HG03442 (cell line): ENCODE data around the gene PLXNB3.

ENCODE experiments used
- ATAC-seq: cut with Tn5 transposase; IDR thresholded peaks from one replicate; pipeline ENCODE4 v1.9.1; 2021; ENCODE audit warnings: mild to moderate bottlenecking, moderate library complexity; ENCODE audit not compliant: unreplicated experiment

Gene PLXNB3

DNA sequence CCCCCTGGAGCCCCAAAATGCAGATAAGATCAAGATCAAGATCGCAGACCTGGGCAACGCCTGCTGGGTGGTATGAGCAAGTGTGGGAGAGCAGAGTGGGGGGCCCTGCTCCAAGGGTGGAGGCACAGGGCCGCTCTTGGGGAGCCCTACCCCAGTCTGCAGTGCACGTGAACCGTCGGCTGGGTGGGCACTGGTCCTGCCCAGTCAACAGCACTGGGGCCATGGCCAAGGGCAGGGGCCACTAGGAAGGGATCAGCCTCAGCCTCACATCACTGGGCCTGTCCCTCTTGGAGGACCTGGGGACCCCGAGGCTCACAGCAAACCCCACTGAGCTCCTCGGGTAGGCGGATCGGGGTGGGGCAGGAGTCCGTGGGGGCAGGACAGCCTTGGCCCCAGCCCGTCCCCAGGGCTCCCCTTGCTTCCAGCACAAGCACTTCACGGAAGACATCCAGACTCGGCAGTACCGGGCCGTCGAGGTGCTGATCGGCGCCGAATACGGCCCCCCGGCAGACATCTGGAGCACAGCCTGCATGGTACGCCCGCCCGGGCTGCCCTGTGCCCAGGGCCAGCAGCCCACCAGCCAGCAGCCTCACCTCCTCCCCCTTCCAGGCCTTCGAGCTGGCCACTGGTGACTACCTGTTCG lies 20.4 kb downstream of the PLXNB3 start:
- ATAC-seq, result no peak

DNA sequence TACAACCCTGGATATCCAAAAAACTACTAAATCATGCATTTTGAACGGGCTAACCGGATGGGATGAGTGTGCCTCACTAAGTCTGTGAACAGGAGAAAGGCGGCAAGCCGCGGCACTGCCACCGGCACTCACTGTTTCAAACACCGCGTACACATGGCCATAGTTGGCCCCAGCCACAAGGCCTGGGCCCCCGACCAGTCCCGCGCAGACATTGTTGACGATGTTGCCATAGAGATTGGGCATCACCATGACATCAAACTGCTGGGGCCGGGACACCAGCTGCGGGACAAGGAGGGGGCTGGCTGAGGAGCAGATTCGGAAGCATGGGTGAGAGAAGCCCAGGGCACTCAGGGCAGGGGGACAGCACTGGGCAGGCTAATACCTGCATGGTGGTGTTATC lies 22.6 kb downstream of the PLXNB3 start:
- ATAC-seq, result no peak

DNA sequence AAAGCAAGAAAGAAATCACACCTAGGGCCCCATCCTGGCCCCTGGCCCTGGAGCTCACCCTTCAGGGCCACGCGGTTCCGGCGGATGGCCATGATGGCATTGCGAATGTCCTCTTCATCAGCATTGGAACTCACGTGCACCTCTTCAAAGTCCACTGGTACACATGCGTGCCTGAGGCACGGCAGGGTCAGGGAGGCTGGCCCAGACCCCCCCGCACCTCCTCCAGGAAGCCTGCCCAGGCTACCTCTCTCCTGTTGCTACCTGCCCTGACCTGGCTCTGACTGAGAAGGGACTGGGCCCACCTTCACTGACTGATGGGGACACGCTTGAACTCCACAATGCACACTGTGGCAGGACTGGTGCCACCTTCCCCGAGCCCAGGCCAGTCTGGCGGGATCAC lies 25.6 kb downstream of the PLXNB3 start:
- no peak for ATAC-seq

DNA sequence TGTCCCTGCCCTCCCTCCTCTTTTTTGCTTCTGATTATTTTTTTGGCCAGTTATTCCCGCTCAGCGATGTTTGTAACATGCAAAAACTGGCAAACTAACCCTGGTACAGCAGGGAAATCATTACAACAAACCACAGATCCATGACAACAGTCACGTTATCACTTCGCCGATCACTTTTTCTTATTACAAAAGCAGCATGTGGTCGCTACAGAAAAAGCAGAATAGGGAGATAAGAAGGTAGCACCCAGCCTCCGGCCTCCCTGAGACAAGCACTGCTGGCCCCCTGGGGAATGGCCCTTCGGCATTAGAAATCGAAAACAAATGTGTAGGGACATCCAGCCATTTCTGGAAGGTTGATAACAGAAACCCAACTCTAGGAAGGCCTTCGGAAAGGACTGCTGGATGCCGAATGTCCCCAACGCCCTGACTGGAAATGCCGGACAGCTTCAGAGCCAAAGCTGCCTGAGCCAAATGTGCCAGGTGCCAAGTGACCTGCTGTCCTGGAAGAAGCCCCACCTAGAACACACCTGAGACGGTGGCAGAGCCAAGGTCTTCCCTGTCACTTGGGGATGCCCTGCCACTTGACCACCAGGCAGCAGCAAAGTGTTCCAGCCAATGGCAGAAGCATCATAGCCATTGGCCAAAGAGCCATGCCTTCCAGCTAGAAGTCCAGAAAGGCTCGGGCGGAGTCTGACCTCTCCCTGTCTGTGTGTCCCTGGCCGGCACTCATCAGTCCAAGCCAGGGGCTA lies 27.2 kb downstream of the PLXNB3 start:
- no peak for ATAC-seq

DNA sequence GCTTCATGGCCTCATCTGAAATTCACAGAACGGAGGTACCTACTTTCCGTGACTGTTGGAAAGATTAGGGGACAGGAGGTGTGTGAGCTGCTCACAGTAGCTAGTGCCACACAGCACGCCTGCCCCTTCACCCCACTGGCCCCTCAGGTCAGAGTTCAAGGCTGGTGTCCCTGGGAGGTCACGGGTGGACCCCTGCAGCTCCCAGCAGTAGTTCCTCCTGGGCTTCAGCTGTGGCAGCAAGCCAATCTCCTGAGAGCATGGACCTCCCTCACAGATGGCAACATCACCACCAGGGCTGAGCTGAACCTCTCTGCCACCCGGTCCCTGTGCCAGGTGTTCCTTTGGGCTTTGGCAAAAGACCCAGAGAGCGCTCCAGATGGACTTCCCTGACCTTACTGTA lies 28.3 kb downstream of the PLXNB3 start:
- ATAC-seq, result no peak

DNA sequence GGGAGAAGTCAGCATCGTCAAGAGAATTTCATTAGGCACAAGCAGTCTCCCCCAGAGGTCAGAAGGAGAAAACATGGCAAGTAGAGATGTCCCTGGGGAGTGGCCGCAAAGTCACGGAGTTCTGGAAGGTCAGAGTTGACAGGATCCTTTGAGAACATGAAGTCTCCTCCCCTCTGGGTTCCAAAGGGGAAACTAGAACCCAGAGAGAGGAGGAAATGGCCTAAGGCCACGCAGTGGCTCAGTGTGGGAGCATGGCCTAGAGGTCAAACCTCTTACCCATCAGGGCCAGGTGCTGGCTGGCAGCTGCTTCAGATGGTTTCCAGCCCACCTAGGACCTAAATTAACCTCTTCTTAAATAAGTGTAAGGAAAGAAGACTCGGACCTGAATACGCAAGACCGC lies 29.2 kb downstream of the PLXNB3 start:
- no peak for ATAC-seq

DNA sequence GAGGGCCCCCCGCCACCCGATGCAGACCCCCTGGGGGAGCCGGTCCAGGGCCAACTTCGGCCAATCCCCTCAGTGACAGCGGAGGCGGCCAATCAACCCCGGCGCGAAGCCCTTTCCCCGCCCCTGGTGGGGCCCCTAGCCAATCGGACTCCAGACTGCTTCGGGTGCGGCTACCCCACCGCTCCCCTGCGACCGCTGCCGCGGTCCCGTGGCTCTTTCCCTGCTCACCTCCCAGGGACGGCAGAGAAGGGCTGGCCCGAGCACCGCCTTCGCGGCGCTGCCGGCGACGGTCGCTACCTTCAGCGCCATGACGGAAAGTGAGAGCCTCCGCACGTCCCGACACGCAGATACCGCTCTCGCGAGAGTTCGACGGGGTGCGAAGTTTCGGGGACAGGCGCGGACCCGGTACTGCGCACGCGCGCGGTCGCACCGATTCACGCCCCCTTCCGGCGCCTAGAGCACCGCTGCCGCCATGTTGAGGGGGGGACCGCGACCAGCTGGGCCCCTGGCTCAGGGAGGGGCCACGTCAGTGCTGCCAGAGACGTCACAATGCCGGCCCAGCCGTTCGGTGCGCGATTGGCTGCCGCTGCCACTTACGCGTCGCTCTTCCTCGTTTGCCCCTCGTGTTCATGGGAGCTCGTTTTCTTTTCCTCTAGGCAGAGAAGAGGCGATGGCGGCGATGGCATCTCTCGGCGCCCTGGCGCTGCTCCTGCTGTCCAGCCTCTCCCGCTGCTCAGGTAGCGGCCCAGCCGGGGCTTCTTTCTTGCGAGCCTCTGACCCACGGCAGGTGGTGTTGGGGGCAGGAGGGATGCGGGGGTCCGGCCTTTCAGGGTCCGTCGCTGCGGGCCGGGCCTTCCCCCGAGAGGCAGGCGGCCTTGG lies 30.2 kb downstream of the PLXNB3 start, which contains the start of the genes IDH3G and SSR4:
IDH3G (minus strand) TSS at position 358 of the 879 bp plus-strand sequence; CDS start at position 309, 49 bp downstream.
SSR4 (plus strand) TSS at position 651 of the 879 bp plus-strand sequence; CDS start at position 671, 20 bp downstream.
- ATAC-seq, result peak; percentile 91

DNA sequence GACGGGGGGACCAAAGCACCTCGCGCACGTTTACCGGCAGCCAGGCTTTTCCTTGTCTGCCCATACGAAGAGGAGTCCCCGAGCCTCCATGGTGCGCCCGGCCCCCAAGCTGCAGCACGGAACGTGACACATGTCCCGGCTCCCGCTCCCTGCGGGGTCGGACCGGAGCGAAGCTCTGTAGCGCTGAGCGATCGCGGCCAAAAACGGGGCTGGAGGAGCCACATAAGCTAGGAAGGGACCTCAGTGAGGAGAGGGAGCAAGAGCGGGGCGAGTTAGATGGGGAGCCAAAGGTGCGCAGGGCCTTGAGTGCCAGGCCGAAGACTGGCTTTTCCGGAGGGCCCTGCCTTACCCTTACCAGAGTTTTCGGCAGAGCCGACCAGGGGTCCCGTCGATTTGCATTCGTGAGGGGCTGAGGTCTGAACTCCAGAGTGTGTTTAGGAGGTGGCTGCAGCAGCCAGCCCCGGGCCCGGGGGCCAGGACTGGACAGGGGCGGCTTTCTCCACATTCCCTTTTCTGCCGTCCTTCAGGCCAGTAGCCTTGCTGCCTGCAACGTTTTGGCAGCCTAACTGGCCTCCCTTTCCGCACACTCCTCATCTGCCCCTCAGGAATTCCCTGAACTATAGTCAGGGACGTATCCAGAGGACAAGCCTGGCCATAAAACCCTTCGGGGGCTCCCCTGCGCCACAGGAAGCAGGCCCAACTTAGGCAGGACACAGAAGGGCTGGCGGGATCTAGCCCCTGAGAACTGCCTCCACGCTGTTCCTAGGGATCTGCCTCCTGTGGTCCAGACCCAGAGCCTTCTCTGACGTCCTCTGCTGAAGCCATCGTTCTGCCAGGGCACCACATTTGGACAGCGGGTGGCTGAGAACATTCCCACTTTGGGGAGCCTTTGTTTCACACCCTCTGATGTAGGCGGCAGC lies 31.1 kb downstream of the PLXNB3 start:
- ATAC-seq, result no peak

DNA sequence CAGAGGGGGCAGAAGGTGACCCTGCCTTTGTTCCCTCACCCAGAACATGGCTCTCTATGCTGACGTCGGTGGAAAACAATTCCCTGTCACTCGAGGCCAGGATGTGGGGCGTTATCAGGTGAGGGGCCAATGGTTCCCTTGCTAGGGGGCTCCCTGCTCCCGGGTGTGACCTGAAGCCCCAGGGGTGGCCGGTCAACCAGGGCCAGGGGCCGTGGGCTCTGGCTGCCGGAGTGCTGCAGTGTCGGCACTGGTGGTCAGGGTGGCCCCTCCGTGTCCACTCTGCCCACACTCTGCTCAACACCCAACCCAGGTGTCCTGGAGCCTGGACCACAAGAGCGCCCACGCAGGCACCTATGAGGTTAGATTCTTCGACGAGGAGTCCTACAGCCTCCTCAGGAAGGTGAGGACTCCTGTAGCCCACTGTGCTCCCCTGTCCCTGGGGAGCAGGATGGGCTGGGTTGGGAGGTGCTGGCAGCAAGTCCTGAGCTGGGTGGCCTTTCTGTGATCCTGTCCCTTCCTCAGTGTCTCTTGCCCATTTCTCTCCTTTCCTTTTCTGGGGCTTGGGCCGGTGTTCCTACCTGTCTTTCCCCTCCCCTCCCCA lies 33.5 kb downstream of the PLXNB3 start:
- ATAC-seq, result no peak

DNA sequence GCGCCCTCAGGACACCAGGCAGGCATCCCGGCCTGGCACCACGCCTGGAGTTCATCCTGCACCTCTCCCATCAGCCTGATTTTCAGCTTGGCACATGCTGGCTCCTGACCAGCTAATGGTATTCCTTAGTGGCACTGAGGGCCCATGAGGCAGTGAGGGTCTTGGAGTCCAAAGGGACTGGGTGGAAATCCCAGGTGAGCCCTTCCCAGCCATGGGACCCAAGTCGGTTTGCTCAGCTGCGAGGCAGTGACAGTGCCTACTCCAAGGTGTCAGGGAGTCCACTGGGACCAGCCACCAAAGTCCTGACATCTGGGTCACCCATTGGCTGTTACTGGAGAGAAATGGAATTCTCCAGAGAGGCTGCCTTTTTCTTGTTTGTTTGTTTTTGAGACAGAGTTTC lies 35.3 kb downstream of the PLXNB3 start:
- ATAC-seq, result no peak

DNA sequence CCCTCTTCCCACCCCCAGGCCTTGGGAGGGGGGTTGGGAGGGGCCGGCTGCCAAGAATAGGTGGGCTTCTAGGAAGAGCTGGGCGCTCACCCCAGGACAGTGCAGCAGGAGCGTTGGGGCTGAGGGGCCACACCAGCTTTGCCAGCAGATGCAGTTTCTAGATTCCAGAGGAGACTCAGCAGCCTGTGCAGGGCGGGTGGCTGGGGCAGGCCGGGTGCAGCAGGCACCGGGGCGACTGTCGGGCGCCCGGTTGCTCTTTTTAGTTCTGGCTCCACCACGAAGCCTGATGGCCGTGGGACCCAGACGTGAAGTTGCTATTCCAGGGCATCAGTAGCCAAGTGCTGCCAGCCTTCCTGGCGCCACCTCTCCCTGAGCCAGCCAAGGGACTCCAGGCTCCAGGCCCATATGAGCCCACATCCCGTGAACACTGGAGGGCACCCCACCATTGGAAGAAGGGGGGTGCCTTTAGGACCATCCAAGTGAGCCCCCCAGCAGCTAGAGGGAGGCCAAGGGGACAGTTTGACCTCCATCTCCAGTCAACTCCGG lies 36.2 kb downstream of the PLXNB3 start:
- no peak for ATAC-seq

DNA sequence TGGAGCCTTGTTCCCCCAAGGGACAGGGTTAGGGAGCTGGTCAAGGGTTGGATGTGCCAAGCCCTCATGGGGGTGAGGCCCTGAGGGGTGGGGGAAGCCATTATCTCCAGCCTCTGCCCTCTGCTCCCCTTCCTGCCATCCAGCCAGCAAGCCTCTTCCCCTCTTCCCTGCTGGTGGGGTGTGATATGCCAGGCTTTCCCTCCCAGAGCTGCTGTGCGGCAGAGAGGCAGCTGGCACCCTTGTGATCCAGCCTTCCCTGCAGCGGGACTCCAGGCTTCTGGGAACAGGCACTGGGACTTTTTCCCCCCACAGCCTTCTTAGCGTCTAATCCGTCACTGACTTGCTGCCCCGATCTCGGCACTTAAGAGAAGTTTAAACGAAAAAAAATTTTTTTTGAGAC lies 36.7 kb downstream of the PLXNB3 start:
- ATAC-seq, result no peak

DNA sequence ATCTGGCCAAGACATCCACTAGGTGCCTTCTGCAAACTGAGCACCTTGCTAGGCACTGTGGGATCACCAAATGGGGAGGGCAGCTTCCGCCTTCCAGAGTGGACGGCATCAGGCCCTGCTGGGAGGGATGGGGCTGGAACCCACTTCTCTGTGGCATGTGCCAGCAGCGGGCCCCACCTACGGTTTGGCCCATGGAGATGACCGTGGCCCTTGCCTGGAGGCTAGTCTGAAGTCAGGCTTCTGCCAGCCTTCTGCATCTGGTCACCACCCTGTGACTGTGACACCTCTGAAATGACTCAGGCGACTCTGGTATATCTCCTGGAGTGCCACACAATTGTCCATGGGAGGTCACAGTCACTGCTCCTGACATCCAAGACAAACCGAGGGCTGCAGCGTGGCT lies 37.6 kb downstream of the PLXNB3 start:
- no peak for ATAC-seq

DNA sequence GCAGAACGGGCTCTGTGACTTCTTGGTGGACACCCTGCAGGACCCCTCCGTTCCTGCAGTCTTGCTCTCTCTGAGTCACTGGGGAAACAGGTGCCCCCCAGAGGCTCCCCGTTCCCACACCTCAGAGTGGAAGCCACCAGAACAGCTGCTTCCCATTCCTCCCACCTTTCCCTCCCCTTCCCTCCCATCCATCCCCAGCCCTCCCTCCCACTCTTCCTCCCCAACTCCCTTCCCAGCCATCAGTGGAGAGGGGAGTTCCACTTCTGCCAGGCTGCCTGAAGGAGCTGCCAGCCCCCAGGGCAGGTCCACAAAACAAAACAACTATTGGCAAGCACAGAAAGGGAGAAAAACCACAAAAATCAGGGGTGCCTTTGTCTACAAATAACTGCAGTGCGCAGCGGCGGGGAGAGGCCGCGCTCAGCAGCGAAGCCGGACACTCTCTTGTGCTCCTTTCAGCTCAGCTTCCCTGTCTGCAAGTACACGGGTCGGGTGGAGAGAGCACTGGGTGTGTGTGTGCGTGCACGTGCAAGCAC lies 38.5 kb downstream of the PLXNB3 start:
- ATAC-seq, result no peak

DNA sequence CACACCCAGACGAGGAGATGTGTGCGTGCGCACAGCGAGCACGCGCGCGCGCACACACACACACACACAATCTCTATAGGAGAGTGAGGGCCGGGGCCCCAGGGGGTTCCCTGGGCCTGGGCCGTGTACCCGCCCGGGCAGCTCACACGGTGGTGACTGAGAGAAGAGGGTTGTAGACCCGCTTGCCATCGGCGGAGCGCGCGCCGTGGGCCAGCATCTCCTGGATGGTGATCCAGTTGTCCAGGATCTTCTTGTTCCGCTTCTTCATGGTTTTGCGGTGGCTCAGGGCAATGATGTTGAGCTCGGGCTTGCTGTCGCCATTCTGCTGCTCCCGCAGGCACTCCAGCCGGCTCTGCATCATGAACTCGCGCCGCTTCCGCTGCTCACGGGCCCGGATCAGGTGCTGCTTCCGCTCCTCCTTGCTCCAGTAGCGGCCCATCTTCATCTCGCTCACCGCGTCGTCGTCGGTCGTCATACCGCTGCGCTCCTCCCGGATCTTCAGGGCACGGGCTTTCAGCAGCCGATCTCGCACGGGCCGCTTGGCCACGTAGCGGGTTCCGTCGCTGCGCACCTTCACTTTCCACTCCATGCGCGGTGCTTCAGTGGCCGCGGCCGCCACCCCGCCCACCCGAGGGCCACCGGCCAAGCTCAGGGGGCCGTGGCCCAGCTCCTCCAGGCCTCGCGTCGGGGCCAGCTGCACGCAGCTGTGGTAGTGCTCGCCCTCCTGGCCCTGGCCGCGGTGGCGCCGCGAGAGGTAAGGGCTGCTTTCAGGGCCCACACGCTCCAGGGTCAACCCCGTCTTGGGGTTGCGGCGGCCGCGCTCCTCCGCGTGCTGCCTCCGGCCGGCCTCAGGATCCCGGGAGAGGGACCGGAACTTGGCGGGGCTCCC lies 39.4 kb downstream of the PLXNB3 start:
- no peak for ATAC-seq

DNA sequence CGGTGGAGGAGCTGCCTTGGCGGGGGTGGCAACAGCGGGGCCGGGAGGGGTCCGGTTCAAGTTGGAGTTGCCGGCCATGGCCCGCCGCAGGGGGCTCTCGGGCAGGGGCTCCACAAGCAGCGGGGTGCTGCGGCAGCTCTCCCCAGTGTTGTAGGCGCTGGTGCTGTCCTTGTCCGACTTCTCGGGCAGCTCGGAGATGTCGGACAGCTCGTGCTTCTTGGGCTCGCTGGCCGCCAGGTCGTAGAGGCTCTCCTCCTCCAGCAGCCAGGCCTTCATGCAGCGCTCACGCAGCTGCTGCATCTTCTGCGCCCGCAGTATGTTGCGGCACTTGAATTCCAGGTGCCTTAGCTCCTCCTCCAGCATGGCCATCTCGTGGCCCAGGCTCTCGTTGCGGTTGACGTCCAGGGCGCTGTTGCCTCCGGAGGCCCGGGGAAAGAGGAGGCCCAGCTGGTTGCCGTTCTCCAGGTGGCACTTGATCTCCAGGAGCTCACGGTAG lies 40.1 kb downstream of the PLXNB3 start:
- ATAC-seq, result no peak

DNA sequence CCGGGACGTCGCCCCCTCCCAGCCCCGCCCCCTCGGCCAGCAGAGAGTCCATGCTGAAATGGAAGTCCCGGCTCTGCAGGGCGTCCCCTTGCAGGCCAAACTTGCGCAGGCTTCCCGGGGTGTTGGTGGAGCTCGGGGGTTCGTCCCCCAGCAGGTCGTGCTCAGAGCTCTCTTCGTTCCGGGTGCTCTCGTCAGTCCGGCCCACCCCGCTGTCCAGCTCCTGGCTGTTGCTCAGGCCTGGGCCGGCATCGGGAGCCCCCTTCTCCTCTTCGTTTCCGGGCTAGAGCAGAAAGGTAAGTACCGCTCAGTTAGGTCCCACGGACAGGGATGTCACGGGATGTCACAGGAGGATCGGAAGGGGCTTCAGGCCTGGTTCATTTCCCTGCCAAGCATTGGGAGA lies 40.6 kb downstream of the PLXNB3 start:
- ATAC-seq, result no peak

DNA sequence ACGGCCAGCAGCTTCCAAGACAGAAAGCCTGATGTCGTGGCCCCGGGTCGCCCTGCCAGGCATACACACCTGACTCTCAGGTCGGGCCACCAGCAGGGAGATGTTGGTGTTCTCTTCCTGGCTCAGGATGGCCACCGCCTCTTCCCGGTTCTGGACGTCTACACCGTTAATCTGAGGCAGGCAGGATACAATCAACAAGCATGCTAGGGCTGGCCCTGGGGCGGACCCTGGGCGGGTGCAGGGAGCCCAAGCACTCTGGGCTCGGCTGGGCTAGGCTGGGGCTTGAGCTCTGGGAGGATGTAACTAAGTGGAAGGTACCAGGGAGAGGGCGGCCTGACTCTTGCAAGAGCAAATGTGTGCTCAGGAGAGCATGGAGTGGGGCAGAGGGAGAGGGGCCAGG lies 41.4 kb downstream of the PLXNB3 start:
- ATAC-seq, result no peak
